ENCODE data around the gene RUNX2. TPM values are rescaled to one million over a fixed set of nuclear protein-coding genes. Genes with fewer than 3 reads are reported as not detected.
A peak's percentile ranks its signal among the peaks of the same experiment; 100 is the strongest.

RUNX2 gene
- polyA plus RNA-seq, 1 of the 3 experiments (the other 2 are of a cell fraction), result 4.4 TPM

DNA sequence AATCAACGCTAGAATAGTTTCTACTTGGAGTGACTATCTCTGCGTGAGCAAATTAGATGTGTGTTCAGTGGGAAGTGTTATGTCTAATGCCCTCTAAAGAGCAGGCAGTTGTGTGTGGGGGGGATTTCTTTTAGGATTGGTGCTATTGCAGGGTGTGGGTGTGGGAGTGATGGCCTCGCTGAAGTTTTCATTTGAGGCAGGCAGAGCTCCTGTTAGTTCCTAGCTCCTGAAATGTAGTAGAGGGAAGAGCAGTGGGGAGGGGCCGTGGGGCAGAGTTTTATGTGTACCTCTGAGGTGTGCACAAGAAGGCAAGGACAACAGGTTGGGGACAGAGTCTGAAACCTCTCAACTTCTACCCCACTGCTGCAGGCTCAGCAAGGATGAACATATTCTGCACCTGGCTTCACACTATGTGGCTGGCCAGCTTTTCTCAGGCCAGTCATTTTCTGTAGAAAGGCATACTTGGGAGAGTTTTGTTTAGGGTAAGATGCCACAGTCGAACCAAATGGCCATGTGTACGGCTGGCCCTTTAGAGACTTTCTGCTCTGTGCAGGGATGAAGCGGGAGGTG, 278.8 kb downstream of the RUNX2 start:
- POLR2A ChIA-PET, result no interaction called here

DNA sequence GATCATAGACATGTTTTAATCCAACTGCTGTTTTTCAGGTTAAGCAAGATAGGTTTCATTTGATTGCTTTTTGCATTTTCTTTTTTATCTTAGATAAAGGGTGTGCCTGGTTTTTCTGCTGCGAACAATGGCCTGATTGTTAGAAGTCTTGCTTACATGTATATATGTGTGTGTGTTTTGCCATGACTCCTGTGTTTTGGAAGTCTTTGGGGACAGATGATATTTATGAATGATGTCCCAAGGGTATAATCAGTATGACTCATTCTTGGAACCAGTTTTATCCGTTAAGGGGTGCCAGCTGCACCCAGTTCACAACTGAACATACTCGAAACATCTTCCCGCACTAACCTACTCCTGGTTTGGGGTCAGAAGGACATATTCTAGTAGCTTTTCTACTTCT, 279.7 kb downstream of the RUNX2 start:
- Histone ChIP-seq H3K4me1 (ENCODE audit: control insufficient read depth in 1 of 2, insufficient read depth in 2 of 2, low read depth in 1 of 2, low read length in 1 of 2) (peaks cover 0 to 20% of the 10 kb centered on the region in 2 experiments; a peak in 3 of 4 replicates), H3K36me3 (replicated peaks in 1 of 2; ENCODE audit: control insufficient read depth in 1 of 2, insufficient read depth in 2 of 2, low read length in 1 of 2) (no peaks in the 10 kb centered on the region), H3K9me2 (no peaks in the 10 kb centered on the region), H3K4me2 (peak overlapping the region; percentile 65; the same call in 1 of the 2 replicates), H3K9ac (peak overlapping the region; percentile 26; the same call in 1 of the 2 replicates), H4K20me1 (ENCODE audit: insufficient read depth) (no peaks in the 10 kb centered on the region), H3F3A (replicated peaks; ENCODE audit: insufficient read depth) (peaks cover 3% of the 10 kb centered on the region), H3K4me3 (ENCODE audit: low read depth in 2 of 2, low read length in 1 of 2) (no peak overlapping the region), H3K79me2 (ENCODE audit: insufficient read depth) (no peaks in the 10 kb centered on the region), H3K9me3 (no peaks in the 10 kb centered on the region), H3K27ac (ENCODE audit: low read depth in 2 of 2, low read length in 1 of 2) (peak overlapping the region; percentile 11 to 75; a peak in 3 of 4 replicates), H3K27me3 (ENCODE audit: insufficient read depth) (no peaks in the 10 kb centered on the region), H2AFZ (ENCODE audit: low read depth) (0 out of 2 replicates have a peak overlapping the region, but pooled peaks have one; percentile 52)
- TF ChIP-seq, protein P1, sequence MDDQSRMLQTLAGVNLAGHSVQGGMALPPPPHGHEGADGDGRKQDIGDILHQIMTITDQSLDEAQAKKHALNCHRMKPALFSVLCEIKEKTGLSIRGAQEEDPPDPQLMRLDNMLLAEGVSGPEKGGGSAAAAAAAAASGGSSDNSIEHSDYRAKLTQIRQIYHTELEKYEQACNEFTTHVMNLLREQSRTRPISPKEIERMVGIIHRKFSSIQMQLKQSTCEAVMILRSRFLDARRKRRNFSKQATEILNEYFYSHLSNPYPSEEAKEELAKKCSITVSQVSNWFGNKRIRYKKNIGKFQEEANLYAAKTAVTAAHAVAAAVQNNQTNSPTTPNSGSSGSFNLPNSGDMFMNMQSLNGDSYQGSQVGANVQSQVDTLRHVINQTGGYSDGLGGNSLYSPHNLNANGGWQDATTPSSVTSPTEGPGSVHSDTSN (IDR thresholded peaks at IDR 0.05), result peak; percentile 54; the same call in 1 of the 2 replicates
- TF ChIP-seq EP300 (IDR thresholded peaks at IDR 0.05; ENCODE audit: borderline replicate concordance in 1 of 2, low read depth in 1 of 2, low read length in 1 of 2), result 0 out of 4 replicates have a peak, but pooled peaks of 1 of the 2 experiments have one; percentile 6
- 0 out of 2 replicates have a peak, but pooled peaks have one; percentile 11 for TF ChIP-seq TCF12 (IDR thresholded peaks at IDR 0.05)
- no peak for TF ChIP-seq MEF2A (IDR thresholded peaks at IDR 0.05; ENCODE audit: borderline replicate concordance, low read depth)
- peak; percentile 54 for TF ChIP-seq NFIC (IDR thresholded peaks at IDR 0.05; ENCODE audit: borderline replicate concordance)
- peak; percentile 47; the same call in 1 of the 2 replicates for TF ChIP-seq FOSL2 (IDR thresholded peaks at IDR 0.05; ENCODE audit: borderline replicate concordance, low read depth)
- TF ChIP-seq JUND (IDR thresholded peaks at IDR 0.05), result peak; percentile 61
- TF ChIP-seq, protein P2, sequence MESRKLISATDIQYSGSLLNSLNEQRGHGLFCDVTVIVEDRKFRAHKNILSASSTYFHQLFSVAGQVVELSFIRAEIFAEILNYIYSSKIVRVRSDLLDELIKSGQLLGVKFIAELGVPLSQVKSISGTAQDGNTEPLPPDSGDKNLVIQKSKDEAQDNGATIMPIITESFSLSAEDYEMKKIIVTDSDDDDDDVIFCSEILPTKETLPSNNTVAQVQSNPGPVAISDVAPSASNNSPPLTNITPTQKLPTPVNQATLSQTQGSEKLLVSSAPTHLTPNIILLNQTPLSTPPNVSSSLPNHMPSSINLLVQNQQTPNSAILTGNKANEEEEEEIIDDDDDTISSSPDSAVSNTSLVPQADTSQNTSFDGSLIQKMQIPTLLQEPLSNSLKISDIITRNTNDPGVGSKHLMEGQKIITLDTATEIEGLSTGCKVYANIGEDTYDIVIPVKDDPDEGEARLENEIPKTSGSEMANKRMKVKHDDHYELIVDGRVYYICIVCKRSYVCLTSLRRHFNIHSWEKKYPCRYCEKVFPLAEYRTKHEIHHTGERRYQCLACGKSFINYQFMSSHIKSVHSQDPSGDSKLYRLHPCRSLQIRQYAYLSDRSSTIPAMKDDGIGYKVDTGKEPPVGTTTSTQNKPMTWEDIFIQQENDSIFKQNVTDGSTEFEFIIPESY (IDR thresholded peaks at IDR 0.05; ENCODE audit: borderline replicate concordance, low read depth), result no peak
- CTCF ChIA-PET, result no interaction called here
- WGBS (ENCODE audit: low lambda C conversion rate), result 11% methylated on average over 4 of the region's 4 CpGs
- POLR2A ChIA-PET, result no interaction called here
- DNase-seq, result no peak

More for the DNA sequence above, 278.8 kb downstream of the RUNX2 start:
- Histone ChIP-seq H3K4me1 (ENCODE audit: control insufficient read depth in 1 of 2, insufficient read depth in 2 of 2, low read depth in 1 of 2, low read length in 1 of 2) (peaks cover 0 to 20% of the 10 kb centered on the region in 2 experiments; a peak in 3 of 4 replicates), H3K9me3 (no peaks in the 10 kb centered on the region), H3K4me2 (0 out of 2 replicates have a peak overlapping the region, but pooled peaks have one; percentile 65), H3F3A (replicated peaks; ENCODE audit: insufficient read depth) (peaks cover 3% of the 10 kb centered on the region), H3K36me3 (replicated peaks in 1 of 2; ENCODE audit: control insufficient read depth in 1 of 2, insufficient read depth in 2 of 2, low read length in 1 of 2) (no peaks in the 10 kb centered on the region), H3K4me3 (ENCODE audit: low read depth in 2 of 2, low read length in 1 of 2) (no peak overlapping the region), H3K9me2 (no peaks in the 10 kb centered on the region), H2AFZ (ENCODE audit: low read depth) (0 out of 2 replicates have a peak overlapping the region, but pooled peaks have one; percentile 61), H4K20me1 (ENCODE audit: insufficient read depth) (no peaks in the 10 kb centered on the region), H3K79me2 (ENCODE audit: insufficient read depth) (no peaks in the 10 kb centered on the region), H3K27ac (ENCODE audit: low read depth in 2 of 2, low read length in 1 of 2) (peak overlapping the region in 1 of 2 experiments; percentile 75; a peak in 2 of 4 replicates), H3K9ac (peak overlapping the region; percentile 26; the same call in 1 of the 2 replicates), H3K27me3 (ENCODE audit: insufficient read depth) (no peaks in the 10 kb centered on the region)
- TF ChIP-seq, protein P3, sequence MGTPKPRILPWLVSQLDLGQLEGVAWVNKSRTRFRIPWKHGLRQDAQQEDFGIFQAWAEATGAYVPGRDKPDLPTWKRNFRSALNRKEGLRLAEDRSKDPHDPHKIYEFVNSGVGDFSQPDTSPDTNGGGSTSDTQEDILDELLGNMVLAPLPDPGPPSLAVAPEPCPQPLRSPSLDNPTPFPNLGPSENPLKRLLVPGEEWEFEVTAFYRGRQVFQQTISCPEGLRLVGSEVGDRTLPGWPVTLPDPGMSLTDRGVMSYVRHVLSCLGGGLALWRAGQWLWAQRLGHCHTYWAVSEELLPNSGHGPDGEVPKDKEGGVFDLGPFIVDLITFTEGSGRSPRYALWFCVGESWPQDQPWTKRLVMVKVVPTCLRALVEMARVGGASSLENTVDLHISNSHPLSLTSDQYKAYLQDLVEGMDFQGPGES (IDR thresholded peaks at IDR 0.05; ENCODE audit: low read depth, low read length), result no peak
- no peak for TF ChIP-seq TAF1 (IDR thresholded peaks at IDR 0.05; ENCODE audit: borderline replicate concordance, low read depth, low read length)
- no peak for TF ChIP-seq MXI1 (IDR thresholded peaks at IDR 0.05; ENCODE audit: low read depth, low read length)
- no peak for TF ChIP-seq SMC3 (IDR thresholded peaks at IDR 0.05; ENCODE audit: low read depth, low read length)
- TF ChIP-seq NFIC (IDR thresholded peaks at IDR 0.05; ENCODE audit: borderline replicate concordance), result no peak
- no peak for TF ChIP-seq ELF1 (IDR thresholded peaks at IDR 0.05)
- no peak for TF ChIP-seq RXRA (IDR thresholded peaks at IDR 0.05; ENCODE audit: borderline replicate concordance, low read depth)
- no peak for TF ChIP-seq JUND (IDR thresholded peaks at IDR 0.05)
- no peak for TF ChIP-seq EP300 (IDR thresholded peaks at IDR 0.05; ENCODE audit: borderline replicate concordance in 1 of 2, low read depth in 1 of 2, low read length in 1 of 2)
- no peak for TF ChIP-seq FOXM1 (IDR thresholded peaks at IDR 0.05; ENCODE audit: low read depth)
- CTCF ChIA-PET, result no interaction called here
- no peak for DNase-seq
- 32% methylated on average over 7 of the region's 7 CpGs for WGBS (ENCODE audit: low lambda C conversion rate)
